ENCODE data around the gene PFKP.

Gene PFKP

GRCh38 chr10:3036155-3037021 is 31.0 kb upstream of the PFKP start:
- H3K4me3 ChIP-seq (ENCODE audit: low read depth, low read length), result no peak overlapping the region
- DNase-seq (ENCODE audit: low read depth), result peak; percentile 26
- TF ChIP-seq CTCF (IDR thresholded peaks at IDR 0.05; ENCODE audit: insufficient read depth, low read depth, low read length, missing control alignments), result no peak

- no peak overlapping the region for H3K4me3 ChIP-seq (ENCODE audit: low read depth, low read length)
- no peak for TF ChIP-seq CTCF (IDR thresholded peaks at IDR 0.05; ENCODE audit: insufficient read depth, low read depth, low read length, missing control alignments)
These were observed 30.2 kb upstream of the PFKP start for GRCh38 chr10:3037182-3037581.

GRCh38 chr10:3040069-3040468 is 27.3 kb upstream of the PFKP start:
- no peak for DNase-seq (ENCODE audit: low read depth)
- no peak overlapping the region for H3K4me3 ChIP-seq (ENCODE audit: low read depth, low read length)
- no peak for TF ChIP-seq CTCF (IDR thresholded peaks at IDR 0.05; ENCODE audit: insufficient read depth, low read depth, low read length, missing control alignments)

More at GRCh38 chr10:3037182-3037581, 30.2 kb upstream of the PFKP start:
- DNase-seq (ENCODE audit: low read depth), result no peak

GRCh38 chr10:3042589-3042988 is 24.8 kb upstream of the PFKP start:
- DNase-seq (ENCODE audit: low read depth), result no peak
- no peak overlapping the region for H3K4me3 ChIP-seq (ENCODE audit: low read depth, low read length)
- no peak for TF ChIP-seq CTCF (IDR thresholded peaks at IDR 0.05; ENCODE audit: insufficient read depth, low read depth, low read length, missing control alignments)

GRCh38 chr10:3043512-3044368 is 23.6 kb upstream of the PFKP start:
- H3K4me3 ChIP-seq (ENCODE audit: low read depth, low read length), result no peak overlapping the region
- peak; percentile 67 for TF ChIP-seq CTCF (IDR thresholded peaks at IDR 0.05; ENCODE audit: insufficient read depth, low read depth, low read length, missing control alignments)
- peak; percentile 68 for DNase-seq (ENCODE audit: low read depth)

GRCh38 chr10:3045471-3046209 is 21.7 kb upstream of the PFKP start:
- no peak for TF ChIP-seq CTCF (IDR thresholded peaks at IDR 0.05; ENCODE audit: insufficient read depth, low read depth, low read length, missing control alignments)
- no peak for DNase-seq (ENCODE audit: low read depth)
- no peak overlapping the region for H3K4me3 ChIP-seq (ENCODE audit: low read depth, low read length)
